SJCRH30 (cell line): ENCODE measurements around the gene LCLAT1. TPM values are rescaled to one million over a fixed set of nuclear protein-coding genes. Genes with fewer than 3 reads are reported as not detected.

Experiments
- DNase-seq, 2 experiments: peaks; one replicate each; pipeline ENCODE4 v3.0.0-alpha.2; 2015 to 2020
- H3K27ac ChIP-seq: fragments of 250-450 bp; sonication (Bioruptor Pico); 2 replicates; pipeline ENCODE4 v1.5.1; 2020; ENCODE audit warnings: mild to moderate bottlenecking, moderate library complexity
- H3K27me3 ChIP-seq: fragments of 250-450 bp; sonication (Bioruptor Pico); 2 replicates; pipeline ENCODE4 v1.5.1; 2020; ENCODE audit warnings: mild to moderate bottlenecking, moderate library complexity
- H3K36me3 ChIP-seq: fragments of 250-450 bp; sonication (Bioruptor Pico); 2 replicates; pipeline ENCODE4 v1.5.1; 2020; ENCODE audit warnings: mild to moderate bottlenecking, moderate library complexity
- H3K4me1 ChIP-seq: fragments of 250-450 bp; sonication (Bioruptor Pico); 2 replicates; pipeline ENCODE4 v1.5.1; 2020; ENCODE audit warnings: mild to moderate bottlenecking, moderate library complexity
- H3K4me3 ChIP-seq: fragments of 250-450 bp; sonication (Bioruptor Pico); 2 replicates; pipeline ENCODE4 v1.5.1; 2020; ENCODE audit warnings: mild to moderate bottlenecking, moderate library complexity
- H3K9me3 ChIP-seq: fragments of 250-450 bp; sonication (Bioruptor Pico); replicated peaks from 2 replicates; pipeline ENCODE4 v1.5.1; 2020; ENCODE audit warnings: mild to moderate bottlenecking, moderate library complexity
- total RNA-seq: library from RNA; depleted of rRNA; stranded (reverse); fragments of >200 nt; shearing (Covaris generic); gene quantifications from 2 replicates; pipeline ENCODE4 v1.2.3, GENCODE V29; 2014

LCLAT1 gene
- total RNA-seq, 1 experiment from 2014 or later: 35.9 TPM

GRCh38 chr2:30645081-30645744 is 198.2 kb downstream of the LCLAT1 start:
- peaks cover 7% of the 10 kb centered on the region for H3K36me3 ChIP-seq
- H3K27ac ChIP-seq: no peak overlapping the region
- H3K9me3 ChIP-seq: no peaks in the 10 kb centered on the region
- no peaks in the 10 kb centered on the region for H3K27me3 ChIP-seq
- no peaks in the 10 kb centered on the region for H3K4me1 ChIP-seq
- no peak for DNase-seq
- no peak overlapping the region for H3K4me3 ChIP-seq

DNA sequence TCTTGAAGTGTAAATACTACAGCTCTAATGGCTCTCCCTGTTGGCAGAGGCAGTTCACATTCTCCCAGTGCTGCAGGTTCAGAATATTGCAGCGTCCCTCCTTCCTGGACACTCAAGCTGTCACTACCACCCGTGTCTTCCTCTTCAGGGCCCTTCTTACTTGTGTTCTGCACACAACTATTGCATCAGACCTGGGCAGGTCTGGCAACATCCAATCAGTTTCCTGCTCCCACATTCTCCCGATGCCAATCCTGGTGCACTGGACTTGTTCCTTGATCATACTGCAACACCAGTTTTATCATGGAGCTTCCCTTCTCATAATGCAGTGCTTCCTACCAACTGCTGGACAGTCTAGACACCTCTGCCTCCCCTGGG is 198.7 kb downstream of the LCLAT1 start:
- Histone ChIP-seq H3K9me3 (no peaks in the 10 kb centered on the region), H3K36me3 (peaks cover 7% of the 10 kb centered on the region), H3K4me1 (no peaks in the 10 kb centered on the region), H3K27ac (no peak overlapping the region), H3K4me3 (no peak overlapping the region), H3K27me3 (no peaks in the 10 kb centered on the region)
- DNase-seq: no peak

DNA sequence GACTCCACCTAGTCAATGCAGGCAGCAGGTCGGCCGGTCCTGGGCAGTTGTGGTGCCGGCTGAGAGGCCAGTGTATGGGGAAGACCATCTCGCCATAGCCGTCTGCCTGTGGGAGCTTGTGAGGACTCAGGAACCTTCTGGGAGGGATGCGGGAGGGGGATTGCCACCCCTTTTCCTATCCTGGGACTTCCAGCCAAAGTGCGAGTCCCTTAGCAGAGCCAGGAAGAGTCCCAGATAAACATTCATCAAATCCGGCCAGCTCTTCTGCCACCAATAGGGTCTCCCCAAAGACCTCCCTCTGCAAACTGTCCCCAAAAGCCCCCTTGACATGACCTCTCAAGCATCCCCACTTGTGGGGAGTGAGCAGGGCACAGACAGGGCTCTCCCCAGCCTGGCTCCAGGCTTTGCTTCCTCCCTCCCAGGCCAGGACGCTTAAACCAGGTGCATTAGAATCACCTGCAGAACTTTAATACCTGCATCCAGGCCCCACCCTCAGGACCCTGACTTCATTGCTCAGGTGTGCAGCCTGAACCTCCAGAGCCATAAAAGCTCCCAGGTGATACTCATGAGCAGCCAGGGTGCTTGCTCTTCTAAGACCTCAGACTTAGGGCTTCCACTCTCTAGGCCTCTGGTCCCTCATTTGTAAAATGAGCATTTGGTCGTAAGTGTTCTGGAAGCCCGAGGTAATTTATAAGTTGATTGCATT is 200.9 kb downstream of the LCLAT1 start:
- Histone ChIP-seq H3K4me1 (no peaks in the 10 kb centered on the region), H3K4me3 (no peak overlapping the region), H3K27me3 (no peaks in the 10 kb centered on the region), H3K27ac (no peak overlapping the region), H3K36me3 (peaks cover 4% of the 10 kb centered on the region), H3K9me3 (no peaks in the 10 kb centered on the region)
- no peak for DNase-seq

DNA sequence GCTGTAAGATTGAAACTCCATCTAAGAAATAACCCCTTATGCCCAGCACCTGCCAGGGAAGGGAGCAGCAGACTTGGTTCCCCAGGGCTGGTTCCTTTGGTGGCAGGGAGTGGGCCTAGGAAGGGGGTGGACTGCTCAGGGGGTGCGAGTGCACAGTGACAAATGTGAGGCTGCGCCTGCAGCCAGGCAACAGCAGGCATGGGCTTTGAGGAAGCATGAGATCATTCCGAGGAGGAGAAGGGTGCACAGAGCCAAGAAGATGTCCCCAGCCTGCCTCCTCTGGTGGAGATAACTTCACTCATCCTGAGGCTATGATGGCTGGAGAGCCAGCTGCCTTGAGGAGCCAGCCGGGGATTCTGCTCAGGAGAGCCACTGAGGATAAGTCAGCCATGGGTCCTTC is 202.2 kb downstream of the LCLAT1 start:
- Histone ChIP-seq H3K27me3 (no peaks in the 10 kb centered on the region), H3K4me1 (no peaks in the 10 kb centered on the region), H3K27ac (no peak overlapping the region), H3K4me3 (no peak overlapping the region), H3K36me3 (no peaks in the 10 kb centered on the region; the same call in 1 of the 2 replicates), H3K9me3 (no peaks in the 10 kb centered on the region)
- DNase-seq: no peak

GRCh38 chr2:30649828-30650227 is 202.8 kb downstream of the LCLAT1 start:
- H3K9me3 ChIP-seq: no peaks in the 10 kb centered on the region

GRCh38 chr2:30652271-30652915 is 205.3 kb downstream of the LCLAT1 start:
- no peaks in the 10 kb centered on the region for H3K27me3 ChIP-seq
- no peak overlapping the region for H3K27ac ChIP-seq
- H3K36me3 ChIP-seq: no peaks in the 10 kb centered on the region
- H3K4me3 ChIP-seq: no peak overlapping the region
- no peaks in the 10 kb centered on the region for H3K9me3 ChIP-seq
- no peak for DNase-seq
- peaks cover 18% of the 10 kb centered on the region for H3K4me1 ChIP-seq

More at GRCh38 chr2:30649828-30650227, 202.8 kb downstream of the LCLAT1 start:
- no peak for DNase-seq
- peaks cover 2% of the 10 kb centered on the region for H3K4me1 ChIP-seq
- H3K4me3 ChIP-seq: no peak overlapping the region
- H3K27me3 ChIP-seq: no peaks in the 10 kb centered on the region
- no peak overlapping the region for H3K27ac ChIP-seq
- no peaks in the 10 kb centered on the region for H3K36me3 ChIP-seq

GRCh38 chr2:30653847-30654246 is 206.8 kb downstream of the LCLAT1 start:
- Histone ChIP-seq H3K27ac (no peak overlapping the region), H3K4me1 (peaks cover 18% of the 10 kb centered on the region), H3K36me3 (no peaks in the 10 kb centered on the region), H3K9me3 (no peaks in the 10 kb centered on the region), H3K27me3 (no peaks in the 10 kb centered on the region), H3K4me3 (no peak overlapping the region)
- no peak for DNase-seq

DNA sequence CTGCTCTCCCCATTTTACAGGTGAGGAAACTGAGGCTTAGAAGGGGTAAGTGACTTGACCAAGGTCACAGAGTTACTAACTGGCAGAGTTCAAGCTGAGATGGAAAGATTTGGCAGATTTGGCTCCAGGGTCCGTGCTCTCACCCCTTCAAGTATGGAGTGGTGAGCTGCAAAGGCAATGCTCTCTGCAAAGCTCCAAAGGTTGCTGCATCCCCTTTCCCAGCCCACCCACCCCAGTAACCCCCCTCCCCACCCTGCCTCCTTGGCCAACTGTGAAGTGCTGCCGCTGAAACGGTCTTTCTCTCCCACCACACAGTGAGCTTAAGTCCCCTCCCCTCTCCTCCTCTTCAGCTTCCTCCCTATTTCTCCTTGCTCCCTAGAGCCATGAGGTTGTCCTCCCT is 207.4 kb downstream of the LCLAT1 start:
- H3K36me3 ChIP-seq: no peaks in the 10 kb centered on the region
- H3K4me1 ChIP-seq: peaks cover 18% of the 10 kb centered on the region
- H3K27me3 ChIP-seq: no peaks in the 10 kb centered on the region
- no peak for DNase-seq
- no peak overlapping the region for H3K4me3 ChIP-seq
- no peaks in the 10 kb centered on the region for H3K9me3 ChIP-seq
- no peak overlapping the region for H3K27ac ChIP-seq

DNA sequence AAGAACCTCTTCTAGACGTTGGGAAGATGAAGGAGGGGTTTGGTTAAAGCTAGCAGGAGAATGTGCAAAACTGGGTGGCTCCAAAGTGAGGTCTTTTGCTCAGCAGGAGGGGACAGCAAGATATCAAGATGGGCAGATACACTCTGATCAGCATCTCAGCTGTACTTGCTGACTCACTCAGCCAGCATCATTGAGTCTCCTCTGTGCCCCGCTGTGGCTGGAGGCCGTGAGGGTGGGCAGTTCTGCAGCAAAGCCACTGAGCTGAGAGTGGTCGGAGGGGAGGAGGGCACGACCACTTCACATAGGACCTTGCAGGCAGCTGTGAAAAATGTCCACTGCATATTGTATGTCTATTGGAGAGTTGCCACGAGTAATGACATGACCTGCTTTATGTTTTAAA is 208.2 kb downstream of the LCLAT1 start:
- no peaks in the 10 kb centered on the region for H3K36me3 ChIP-seq
- H3K9me3 ChIP-seq: no peaks in the 10 kb centered on the region
- H3K4me1 ChIP-seq: peaks cover 18% of the 10 kb centered on the region
- peak overlapping the region; percentile 66 for H3K27ac ChIP-seq
- no peak overlapping the region for H3K4me3 ChIP-seq
- DNase-seq: peak in 1 of 2 experiments; percentile 64
- H3K27me3 ChIP-seq: no peaks in the 10 kb centered on the region

DNA sequence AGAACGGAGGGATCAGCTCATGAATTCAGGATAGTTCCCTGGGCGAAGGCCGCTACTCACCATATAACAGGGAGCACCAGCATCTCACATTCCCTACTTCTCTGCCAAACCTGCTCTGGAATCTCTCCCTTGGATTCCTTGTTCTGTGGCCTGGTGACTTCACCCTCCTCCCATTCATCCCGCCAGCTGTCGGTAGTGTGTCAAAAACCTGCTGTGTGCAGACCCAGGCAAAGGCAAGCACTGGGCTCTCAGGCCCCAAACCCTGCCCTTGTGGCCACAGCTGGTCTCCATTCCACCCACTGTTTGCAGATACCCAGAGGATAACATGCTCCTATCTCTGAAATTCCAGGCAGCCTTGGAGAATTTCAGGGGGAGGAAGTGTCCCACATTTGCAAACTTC is 208.6 kb downstream of the LCLAT1 start:
- Histone ChIP-seq H3K4me3 (no peak overlapping the region), H3K36me3 (no peaks in the 10 kb centered on the region), H3K27ac (peak overlapping the region; percentile 66), H3K9me3 (no peaks in the 10 kb centered on the region), H3K27me3 (no peaks in the 10 kb centered on the region), H3K4me1 (peaks cover 18% of the 10 kb centered on the region)
- DNase-seq: peak; percentile 97

DNA sequence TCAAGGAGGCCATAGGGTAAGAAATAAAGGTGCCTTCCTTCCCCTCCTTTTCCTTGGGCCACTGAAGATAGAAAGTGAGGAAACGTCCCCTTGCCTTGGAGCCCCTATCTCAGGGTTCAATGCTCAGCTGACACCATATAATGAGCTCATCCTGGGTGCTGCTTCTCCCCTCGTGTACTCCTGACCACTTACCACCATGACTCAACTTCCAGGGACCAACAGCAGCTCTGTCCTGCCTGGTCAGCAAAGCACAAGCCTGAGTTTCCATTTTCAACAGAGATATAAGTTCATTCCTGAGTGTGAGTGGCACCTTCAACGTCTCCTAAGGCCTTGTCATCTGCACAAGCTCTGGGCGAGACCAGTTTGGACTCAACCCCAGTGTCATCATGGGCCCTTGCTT is 209.0 kb downstream of the LCLAT1 start:
- H3K27ac ChIP-seq: peak overlapping the region; percentile 66
- no peaks in the 10 kb centered on the region for H3K9me3 ChIP-seq
- H3K4me3 ChIP-seq: no peak overlapping the region
- no peaks in the 10 kb centered on the region for H3K36me3 ChIP-seq
- DNase-seq: peak in 1 of 2 experiments; percentile 56
- H3K27me3 ChIP-seq: no peaks in the 10 kb centered on the region
- H3K4me1 ChIP-seq: peaks cover 18% of the 10 kb centered on the region

GRCh38 chr2:30661173-30662107 is 214.4 kb downstream of the LCLAT1 start:
- Histone ChIP-seq H3K27me3 (no peaks in the 10 kb centered on the region), H3K27ac (no peak overlapping the region), H3K36me3 (no peaks in the 10 kb centered on the region), H3K4me1 (peaks cover 25% of the 10 kb centered on the region), H3K9me3 (no peaks in the 10 kb centered on the region), H3K4me3 (no peak overlapping the region)
- DNase-seq: no peak

- H3K36me3 ChIP-seq: no peaks in the 10 kb centered on the region
- no peak overlapping the region for H3K27ac ChIP-seq
- no peak overlapping the region for H3K4me3 ChIP-seq
- no peak for DNase-seq
- H3K9me3 ChIP-seq: no peaks in the 10 kb centered on the region
- no peaks in the 10 kb centered on the region for H3K27me3 ChIP-seq
- H3K4me1 ChIP-seq: peaks cover 25% of the 10 kb centered on the region
Observed at GRCh38 chr2:30662268-30663131, 215.5 kb downstream of the LCLAT1 start.

- H3K27ac ChIP-seq: no peak overlapping the region
Observed at GRCh38 chr2:30663321-30663720, 216.3 kb downstream of the LCLAT1 start.

More at GRCh38 chr2:30663321-30663720, 216.3 kb downstream of the LCLAT1 start:
- Histone ChIP-seq H3K9me3 (no peaks in the 10 kb centered on the region), H3K4me1 (peaks cover 25% of the 10 kb centered on the region), H3K27me3 (no peaks in the 10 kb centered on the region), H3K36me3 (no peaks in the 10 kb centered on the region), H3K4me3 (no peak overlapping the region)
- no peak for DNase-seq
